HepG2 (cell line): Measurements from ENCODE around the gene SLC6A5.

Experiments used
- ATF7 ChIP-seq, 2 experiments: fragments of 450-650 bp in 1 of 2; sonication (generic) in 1 of 2; formaldehyde crosslinking in 1 of 2; IDR thresholded peaks; 2 replicates each; pipeline versions ENCODE4 v1.4.0 to v1.6.1; 2016 to 2020; ENCODE audit warnings: antibody characterized with exemption in 1 of 2, mild to moderate bottlenecking in 1 of 2, missing genetic modification reagents in 1 of 2
- CTCF ChIP-seq: sonication (generic); formaldehyde crosslinking; IDR thresholded peaks from 2 replicates; pipeline ENCODE4 v1.5.0; 2020; ENCODE audit warnings: mild to moderate bottlenecking, missing genetic modification reagents, moderate library complexity
- FOXK2 ChIP-seq: fragments of 450-650 bp; IDR thresholded peaks from 2 replicates; pipeline ENCODE4 v1.6.1; 2016
- HNF1A ChIP-seq, 2 experiments: sonication (generic) in 1 of 2; formaldehyde crosslinking in 1 of 2; IDR thresholded peaks; 2 replicates each; pipeline versions ENCODE4 v1.4.0 to v1.6.1; 2016 to 2020; ENCODE audit warnings: borderline replicate concordance in 1 of 2, low read depth in 1 of 2, mild to moderate bottlenecking in 1 of 2, missing genetic modification reagents in 1 of 2
- HNRNPLL ChIP-seq: fragments of 200-400 bp; formaldehyde crosslinking; IDR thresholded peaks from 2 replicates; pipeline ENCODE4 v1.6.1; 2017; ENCODE audit warnings: mild to moderate bottlenecking, low read depth, low read length; ENCODE audit not compliant: poor library complexity, severe bottlenecking
- KDM1A ChIP-seq: IDR thresholded peaks from 2 replicates; pipeline ENCODE4 v1.6.1; 2016; ENCODE audit warnings: missing compliant biosample characterization
- PBX3 ChIP-seq: sonication (generic); formaldehyde crosslinking; IDR thresholded peaks from 2 replicates; pipeline ENCODE4 v1.8.1; 2023; ENCODE audit warnings: missing genetic modification reagents, inconsistent platforms, borderline replicate concordance
- ZNF343 ChIP-seq: sonication (generic); formaldehyde crosslinking; IDR thresholded peaks from 2 replicates; pipeline ENCODE4 v1.4.0; 2020; ENCODE audit warnings: mild to moderate bottlenecking, missing genetic modification reagents
- ZNF597 ChIP-seq: sonication (generic); formaldehyde crosslinking; IDR thresholded peaks from 2 replicates; pipeline ENCODE4 v1.5.0; 2020; ENCODE audit warnings: missing genetic modification reagents

GRCh38 chr11:20670932-20671403 is 71.6 kb downstream of the SLC6A5 start:
- TF ChIP-seq KDM1A (CRISPR knock-in tag) (no peak), HNRNPLL (no peak), PBX3 (CRISPR knock-in tag) (no peak), ZNF597 (CRISPR knock-in tag) (no peak), CTCF (CRISPR knock-in tag) (no peak), ATF7 (IDR thresholded peaks at IDR 0.05) (no peak), ATF7 (CRISPR knock-in tag; IDR thresholded peaks at IDR 0.05) (no peak), HNF1A (IDR thresholded peaks at IDR 0.05; ENCODE audit: low read depth) (no peak), HNF1A (CRISPR knock-in tag; IDR thresholded peaks at IDR 0.05; ENCODE audit: borderline replicate concordance) (no peak), ZNF343 (CRISPR knock-in tag) (no peak), FOXK2 (no peak)
